K562 (cell line): ENCODE results near the gene VRK1. TPM values are rescaled to one million over a fixed set of nuclear protein-coding genes. Genes with fewer than 3 reads are reported as not detected.

ENCODE experiments used
- DPF2 ChIP-seq: fragments of 450-650 bp; IDR thresholded peaks from 2 replicates; pipeline ENCODE4 v1.6.1; 2016
- E4F1 ChIP-seq: fragments of 250-450 bp; sonication (Bioruptor Pico); IDR thresholded peaks from 2 replicates; pipeline ENCODE4 v1.5.0; 2021; ENCODE audit warnings: mild to moderate bottlenecking, borderline replicate concordance
- FOXM1 ChIP-seq, 2 experiments: fragments of 450-650 bp in 1 of 2; sonication (generic) in 1 of 2; formaldehyde crosslinking in 1 of 2; IDR thresholded peaks; 2 replicates each; pipeline versions ENCODE4 v1.6.1 to v1.9.0; 2017 to 2022; ENCODE audit warnings: low read depth in 2 of 2, mild to moderate bottlenecking in 2 of 2, missing genetic modification reagents in 1 of 2, moderate library complexity in 1 of 2
- HMBOX1 ChIP-seq: sonication (generic); IDR thresholded peaks from 2 replicates; pipeline ENCODE4 v1.6.1; 2016
- HSF4 ChIP-seq: fragments of 250-450 bp; sonication (Bioruptor Pico); IDR thresholded peaks from 2 replicates; pipeline ENCODE4 v2.1.2; 2022; ENCODE audit warnings: mild to moderate bottlenecking, moderate library complexity, borderline replicate concordance
- LEF1 ChIP-seq: fragments of 450-650 bp; IDR thresholded peaks from 2 replicates; pipeline ENCODE4 v1.6.1; 2016; ENCODE audit warnings: mild to moderate bottlenecking
- MYNN ChIP-seq, 2 experiments: sonication (generic); formaldehyde crosslinking in 1 of 2; IDR thresholded peaks; 2 replicates each; pipeline versions ENCODE4 v1.5.0 to v1.6.1; 2016 to 2020; ENCODE audit warnings: antibody characterized with exemption in 1 of 2, missing genetic modification reagents in 1 of 2
- NEUROD1 ChIP-seq: fragments of 150-350 bp; IDR thresholded peaks from 2 replicates; pipeline ENCODE4 v1.6.1; 2014; ENCODE audit warnings: borderline replicate concordance, low read length, low read depth; ENCODE audit not compliant: partially characterized antibody
- RNF2 ChIP-seq: sonication (generic); IDR thresholded peaks from 2 replicates; pipeline ENCODE4 v1.6.1; 2016
- SMAD3 ChIP-seq: fragments of 450-650 bp; formaldehyde crosslinking; conservative IDR thresholded peaks from 2 replicates; pipeline ENCODE4 v1.4.0; 2020; ENCODE audit warnings: mild to moderate bottlenecking
- SNIP1 ChIP-seq: fragments of 450-650 bp; IDR thresholded peaks from 2 replicates; pipeline ENCODE4 v1.7.1; 2017; ENCODE audit warnings: low read depth, mild to moderate bottlenecking
- SNRNP70 ChIP-seq: fragments of 200-400 bp; formaldehyde crosslinking; optimal IDR thresholded peaks from 2 replicates; pipeline ENCODE3; 2017; ENCODE audit warnings: low read depth, low read length
- TCF3 ChIP-seq: sonication (generic); formaldehyde crosslinking; IDR thresholded peaks from 2 replicates; pipeline ENCODE4 v1.4.0; 2020; ENCODE audit warnings: mild to moderate bottlenecking, missing genetic modification reagents
- TCF7L2 ChIP-seq: fragments of 150-350 bp; IDR thresholded peaks from 2 replicates; pipeline ENCODE4 v1.6.1; 2016; ENCODE audit warnings: low read depth, mild to moderate bottlenecking, low read length, moderate library complexity
- ZBTB11 ChIP-seq, 3 experiments: fragments of 200-800 bp in 1 of 3; fragments of 250-450 bp in 1 of 3; fragments of 450-650 bp in 1 of 3; sonication (Bioruptor Pico) in 1 of 3; sonication (Bioruptor generic) in 1 of 3; formaldehyde crosslinking in 1 of 3; IDR thresholded peaks; 2 replicates each; pipeline versions ENCODE4 v1.6.1 to v1.8.0; 2016 to 2022; ENCODE audit warnings: mild to moderate bottlenecking in 2 of 3, missing genetic modification characterization in 2 of 3, missing compliant biosample characterization in 1 of 3, moderate library complexity in 1 of 3
- ZNF431 ChIP-seq: sonication (generic); formaldehyde crosslinking; IDR thresholded peaks from 2 replicates; pipeline ENCODE4 v1.8.0; 2022; ENCODE audit warnings: mild to moderate bottlenecking, missing genetic modification reagents
- ZNF695 ChIP-seq: fragments of 450-650 bp; formaldehyde crosslinking; IDR thresholded peaks from 2 replicates; pipeline ENCODE4 v1.4.0; 2020; ENCODE audit warnings: mild to moderate bottlenecking, moderate library complexity
- polyA plus RNA-seq, 8 experiments: library from polyadenylated mRNA; depleted of rRNA in 4 of 8; stranded (reverse) in 5 of 8; unstranded in 3 of 8; fragments of >200 nt; fragmentation: Nextera tagmentation in 2 of 8; fragmentation: Illumina TruSeq in 1 of 8; extraction: Ambion mirVana in 2 of 8; extraction: Trizol in 1 of 8; gene quantifications; 2 replicates each; pipeline versions ENCODE4 v1.2.1 to v1.2.3, GENCODE V29; 2011 to 2014; ENCODE audit warnings: inconsistent platforms in 1 of 8, missing spikeins in 1 of 8
- total RNA-seq, 7 experiments: library from RNA; depleted of rRNA in 6 of 7; stranded (reverse); fragments of >200 nt in 6 of 7; fragmentation: Illumina TruSeq in 2 of 7; extraction: Trizol in 2 of 7; gene quantifications; 2 replicates each; pipeline versions ENCODE4 v1.2.1 to v1.2.3, GENCODE V29; 2011 to 2021; ENCODE audit warnings: low replicate concordance in 1 of 7
- TF ChIP-seq, protein P1 (sequence below): fragments of 450-650 bp; IDR thresholded peaks from one replicate; pipeline ENCODE4 v1.6.1; 2018; ENCODE audit warnings: mild to moderate bottlenecking, moderate library complexity; ENCODE audit not compliant: partially characterized antibody

Gene VRK1
- total and polyA plus RNA-seq, 9 of the 15 experiments (the other 6 are each of a cell fraction or from before 2014, with no cell fraction given): 83.6 to 177 (median 116) TPM

- peak; percentile 1; the same call in 1 of the 2 replicates for TF ChIP-seq TCF3 (CRISPR knock-in tag)
- no peak for TF ChIP-seq ZNF431 (CRISPR knock-in tag)
- TF ChIP-seq SNRNP70: no peak
- TF ChIP-seq E4F1: no peak; the same call in 1 of the 2 replicates
- no peak for TF ChIP-seq HSF4 (CRISPR knock-in tag)
- no peak for TF ChIP-seq HMBOX1
- no peak for TF ChIP-seq MYNN (IDR thresholded peaks at IDR 0.05)
- no peak for TF ChIP-seq MYNN (CRISPR knock-in tag; IDR thresholded peaks at IDR 0.05)
- TF ChIP-seq ZNF695: no peak
- peak in 1 of 3 experiments; percentile 72; a peak in 2 of 6 replicates for TF ChIP-seq ZBTB11 (CRISPR knock-in tag; IDR thresholded peaks at IDR 0.05)
- TF ChIP-seq SNIP1: no peak
- TF ChIP-seq, protein P1, sequence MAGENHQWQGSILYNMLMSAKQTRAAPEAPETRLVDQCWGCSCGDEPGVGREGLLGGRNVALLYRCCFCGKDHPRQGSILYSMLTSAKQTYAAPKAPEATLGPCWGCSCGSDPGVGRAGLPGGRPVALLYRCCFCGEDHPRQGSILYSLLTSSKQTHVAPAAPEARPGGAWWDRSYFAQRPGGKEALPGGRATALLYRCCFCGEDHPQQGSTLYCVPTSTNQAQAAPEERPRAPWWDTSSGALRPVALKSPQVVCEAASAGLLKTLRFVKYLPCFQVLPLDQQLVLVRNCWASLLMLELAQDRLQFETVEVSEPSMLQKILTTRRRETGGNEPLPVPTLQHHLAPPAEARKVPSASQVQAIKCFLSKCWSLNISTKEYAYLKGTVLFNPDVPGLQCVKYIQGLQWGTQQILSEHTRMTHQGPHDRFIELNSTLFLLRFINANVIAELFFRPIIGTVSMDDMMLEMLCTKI: no peak
- TF ChIP-seq FOXM1 (IDR thresholded peaks at IDR 0.05; ENCODE audit: low read depth): no peak
- TF ChIP-seq FOXM1 (CRISPR knock-in tag; IDR thresholded peaks at IDR 0.05; ENCODE audit: low read depth): no peak
- 0 out of 2 replicates have a peak, but pooled peaks have one; percentile 53 for TF ChIP-seq RNF2
- TF ChIP-seq SMAD3: no peak
- TF ChIP-seq LEF1: no peak
- no peak for TF ChIP-seq DPF2
- no peak for TF ChIP-seq TCF7L2
- peak; percentile 35 for TF ChIP-seq NEUROD1
Observed at GRCh38 chr14:96796851-96797581, at the start of gene VRK1 (continued).
